ES-I3 (cell line): ENCODE measurements around the gene FGB.
"Not testable (repeated sequence)": the region's sequence is repeated elsewhere in the genome, so short reads cannot be mapped to it uniquely, and the experiment has no call there.

ENCODE experiments used
- H3K36me3 ChIP-seq: 2 replicates; pipeline ENCODE4 v1.6.1; 2013; ENCODE audit warnings: mild to moderate bottlenecking, low read length, control low read depth, moderate library complexity; ENCODE audit not compliant: insufficient read depth
- H3K4me1 ChIP-seq: 2 replicates; pipeline ENCODE4 v1.6.1; 2013; ENCODE audit warnings: mild to moderate bottlenecking, control low read depth, low read length; ENCODE audit not compliant: insufficient read depth
- H3K9ac ChIP-seq: 2 replicates; pipeline ENCODE4 v1.6.1; 2013; ENCODE audit warnings: low read depth, mild to moderate bottlenecking, low read length, moderate library complexity
- H3K9me3 ChIP-seq: 2 replicates; pipeline ENCODE4 v1.6.1; 2013; ENCODE audit warnings: mild to moderate bottlenecking, low read length, moderate library complexity; ENCODE audit not compliant: control insufficient read depth, insufficient read depth

Gene FGB

GRCh38 chr4:154579927-154580326, 17.1 kb downstream of the FGB start:
- Histone ChIP-seq H3K9me3 (no peaks in the 10 kb centered on the region), H3K9ac (no peak overlapping the region), H3K4me1 (no peaks in the 10 kb centered on the region), H3K36me3 (no peaks in the 10 kb centered on the region)

- Histone ChIP-seq H3K4me1 (no peaks in the 10 kb centered on the region), H3K9me3 (no peaks in the 10 kb centered on the region), H3K36me3 (no peaks in the 10 kb centered on the region), H3K9ac (no peak overlapping the region)
Measured at GRCh38 chr4:154582723-154583122, 19.9 kb downstream of the FGB start.

- H3K9me3 ChIP-seq, result no peaks in the 10 kb centered on the region
- no peaks in the 10 kb centered on the region for H3K36me3 ChIP-seq
- no peak overlapping the region for H3K9ac ChIP-seq
- H3K4me1 ChIP-seq, result no peaks in the 10 kb centered on the region
Measured at GRCh38 chr4:154583230-154583629, 20.4 kb downstream of the FGB start.

GRCh38 chr4:154583677-154584076, 20.9 kb downstream of the FGB start:
- H3K9me3 ChIP-seq, result no peaks in the 10 kb centered on the region
- no peaks in the 10 kb centered on the region for H3K4me1 ChIP-seq
- no peaks in the 10 kb centered on the region for H3K36me3 ChIP-seq
- no peak overlapping the region for H3K9ac ChIP-seq

GRCh38 chr4:154584259-154584658, 21.4 kb downstream of the FGB start:
- Histone ChIP-seq H3K36me3 (no peaks in the 10 kb centered on the region), H3K9ac (no peak overlapping the region), H3K9me3 (no peaks in the 10 kb centered on the region), H3K4me1 (peaks cover 4% of the 10 kb centered on the region; the same call in 1 of the 2 replicates)

- Histone ChIP-seq H3K9ac (no peak overlapping the region), H3K9me3 (no peaks in the 10 kb centered on the region), H3K4me1 (peaks cover 10% of the 10 kb centered on the region; the same call in 1 of the 2 replicates), H3K36me3 (no peaks in the 10 kb centered on the region)
Measured at GRCh38 chr4:154585369-154586018, 22.7 kb downstream of the FGB start.

GRCh38 chr4:154586296-154587033, 23.7 kb downstream of the FGB start:
- no peaks in the 10 kb centered on the region for H3K36me3 ChIP-seq
- peaks cover 12% of the 10 kb centered on the region; the same call in 1 of the 2 replicates for H3K4me1 ChIP-seq
- H3K9ac ChIP-seq, result no peak overlapping the region
- H3K9me3 ChIP-seq, result no peaks in the 10 kb centered on the region

GRCh38 chr4:154588198-154588597, 25.4 kb downstream of the FGB start:
- Histone ChIP-seq H3K4me1 (peaks cover 12% of the 10 kb centered on the region; the same call in 1 of the 2 replicates), H3K9me3 (no peaks in the 10 kb centered on the region), H3K36me3 (no peaks in the 10 kb centered on the region), H3K9ac (no peak overlapping the region)

GRCh38 chr4:154589296-154590197, 26.7 kb downstream of the FGB start:
- no peaks in the 10 kb centered on the region for H3K9me3 ChIP-seq
- no peaks in the 10 kb centered on the region for H3K36me3 ChIP-seq
- no peak overlapping the region for H3K9ac ChIP-seq
- peaks cover 12% of the 10 kb centered on the region; the same call in 1 of the 2 replicates for H3K4me1 ChIP-seq

- H3K9me3 ChIP-seq, result no peaks in the 10 kb centered on the region
- no peaks in the 10 kb centered on the region for H3K36me3 ChIP-seq
- H3K4me1 ChIP-seq, result peaks cover 12% of the 10 kb centered on the region; the same call in 1 of the 2 replicates
- no peak within 1 kb of the TSS for H3K9ac ChIP-seq
Measured at GRCh38 chr4:154590329-154591006, 27.7 kb downstream of the FGB start, which contains the start of gene FGA. TSS of gene FGA (minus strand) at chr4:154590742. CDS start at chr4:154590687, 55 bp downstream.

- Histone ChIP-seq H3K9ac (no peak overlapping the region), H3K4me1 (peaks cover 12% of the 10 kb centered on the region; the same call in 1 of the 2 replicates), H3K9me3 (no peaks in the 10 kb centered on the region), H3K36me3 (no peaks in the 10 kb centered on the region)
Measured at GRCh38 chr4:154591890-154592289, 29.1 kb downstream of the FGB start.

GRCh38 chr4:154593868-154594267, 31.1 kb downstream of the FGB start:
- H3K9ac ChIP-seq, result no peak overlapping the region
- H3K36me3 ChIP-seq, result no peaks in the 10 kb centered on the region
- peaks cover 11% of the 10 kb centered on the region; the same call in 1 of the 2 replicates for H3K4me1 ChIP-seq
- no peaks in the 10 kb centered on the region for H3K9me3 ChIP-seq

GRCh38 chr4:154594343-154594742, 31.5 kb downstream of the FGB start:
- not testable (repeated sequence) for H3K9ac ChIP-seq, H3K9me3 ChIP-seq, H3K4me1 ChIP-seq, H3K36me3 ChIP-seq

GRCh38 chr4:154595807-154596206, 33.0 kb downstream of the FGB start:
- no peaks in the 10 kb centered on the region for H3K36me3 ChIP-seq
- H3K9me3 ChIP-seq, result no peaks in the 10 kb centered on the region
- no peaks in the 10 kb centered on the region for H3K4me1 ChIP-seq
- no peak overlapping the region for H3K9ac ChIP-seq
